Ectodermal cell (in vitro differentiated cells): ENCODE data around the gene FUZ.

Experiments
- H3K27ac ChIP-seq: 2 replicates; pipeline ENCODE4 v1.7.0; 2013; ENCODE audit warnings: mild to moderate bottlenecking, low read depth, low read length; ENCODE audit not compliant: insufficient read depth, poor library complexity, severe bottlenecking
- H3K27me3 ChIP-seq: 2 replicates; pipeline ENCODE4 v1.7.0; 2013; ENCODE audit warnings: mild to moderate bottlenecking, low read length; ENCODE audit not compliant: insufficient read depth, control insufficient read depth, poor library complexity, severe bottlenecking
- H3K36me3 ChIP-seq: one replicate; pipeline ENCODE4 v1.7.0; 2013; ENCODE audit warnings: low read length; ENCODE audit not compliant: control insufficient read depth, insufficient read depth
- H3K4me1 ChIP-seq: one replicate; pipeline ENCODE4 v1.7.0; 2013; ENCODE audit warnings: low read length; ENCODE audit not compliant: control insufficient read depth, insufficient read depth
- H3K4me3 ChIP-seq: 2 replicates; pipeline ENCODE4 v1.7.0; 2013; ENCODE audit warnings: low read depth, low read length, control low read depth; ENCODE audit not compliant: insufficient read depth
- H3K9me3 ChIP-seq: 2 replicates; pipeline ENCODE4 v1.7.0; 2013; ENCODE audit warnings: mild to moderate bottlenecking, low read length, moderate library complexity; ENCODE audit not compliant: control insufficient read depth
- WGBS, 2 experiments: methylation state at CpG; one replicate each; pipeline ENCODE4 v1.1.7; 2013; ENCODE audit warnings: missing lambda C conversion rate in 2 of 2; 5-methylcytosine and 5-hydroxymethylcytosine counted together

Gene FUZ

GRCh38 chr19:49817964-49818648 is 5.0 kb upstream of the FUZ start, which contains the start of gene MED25:
Gene MED25 (plus strand): TSS chr19:49818289. CDS start chr19:49818342, 53 bp downstream.
- WGBS, 2 experiments = 0% methylated on average over 57 of the region's 57 CpGs
- peak within 1 kb of the TSS; percentile 94 for H3K27ac ChIP-seq
- H3K4me3 ChIP-seq = peak within 1 kb of the TSS; percentile 99
- H3K36me3 ChIP-seq = peaks cover 8% of the 10 kb centered on the region
- H3K4me1 ChIP-seq = peaks cover 6% of the 10 kb centered on the region
- no peaks in the 10 kb centered on the region for H3K27me3 ChIP-seq
- H3K9me3 ChIP-seq = no peaks in the 10 kb centered on the region

DNA sequence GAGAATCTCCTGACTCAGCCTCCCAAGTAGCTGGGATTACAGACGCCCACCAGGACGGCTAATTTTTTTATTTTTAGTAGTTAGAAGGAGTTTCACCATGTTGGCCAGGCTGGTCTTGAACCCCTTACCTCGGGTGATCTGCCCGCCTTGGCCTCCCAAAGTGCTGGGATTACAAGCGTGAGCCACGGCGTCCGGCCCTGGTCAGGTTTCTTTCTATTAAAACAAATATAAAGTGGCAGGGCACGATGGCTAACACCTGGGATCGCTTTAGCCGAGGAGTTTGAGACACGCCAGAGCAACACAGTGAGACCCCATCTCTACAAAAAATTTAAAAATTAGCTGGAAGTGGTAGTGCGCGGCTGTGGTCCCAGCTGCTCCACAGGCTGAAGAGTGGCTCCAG is 3.5 kb upstream of the FUZ start:
- Histone ChIP-seq H3K9me3 (no peaks in the 10 kb centered on the region), H3K4me1 (peaks cover 14% of the 10 kb centered on the region), H3K4me3 (no peak overlapping the region), H3K27ac (no peak overlapping the region), H3K36me3 (peaks cover 7% of the 10 kb centered on the region), H3K27me3 (no peaks in the 10 kb centered on the region)
- 84 to 91% methylated on average over 14 of the region's 14 CpGs for WGBS, 2 experiments

DNA sequence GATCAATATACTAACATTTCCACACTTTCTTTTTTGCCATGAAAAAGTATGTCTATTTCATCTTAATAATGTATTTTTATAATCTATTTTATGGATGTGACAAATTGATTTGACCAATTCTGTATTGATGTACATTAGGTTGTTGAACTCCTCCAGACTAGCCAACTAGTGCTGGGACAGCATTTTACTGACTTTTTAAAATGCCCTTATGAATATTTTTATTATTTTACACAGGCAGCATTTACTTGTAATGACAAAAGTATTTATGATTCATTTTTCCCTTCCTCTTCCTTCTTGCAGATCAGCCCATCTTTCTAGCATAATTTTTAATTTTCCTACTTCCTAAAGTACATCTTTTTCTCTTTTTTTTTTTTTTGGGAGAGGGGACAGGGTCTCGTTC is 918 bp upstream of the FUZ start:
- Histone ChIP-seq H3K9me3 (no peaks in the 10 kb centered on the region), H3K4me1 (peaks cover 15% of the 10 kb centered on the region), H3K27me3 (no peaks in the 10 kb centered on the region), H3K4me3 (no peak overlapping the region), H3K36me3 (no peaks in the 10 kb centered on the region), H3K27ac (peak overlapping the region; percentile 53)
- 77% methylated on average over 1 of the region's 1 CpG for WGBS, 2 experiments

DNA sequence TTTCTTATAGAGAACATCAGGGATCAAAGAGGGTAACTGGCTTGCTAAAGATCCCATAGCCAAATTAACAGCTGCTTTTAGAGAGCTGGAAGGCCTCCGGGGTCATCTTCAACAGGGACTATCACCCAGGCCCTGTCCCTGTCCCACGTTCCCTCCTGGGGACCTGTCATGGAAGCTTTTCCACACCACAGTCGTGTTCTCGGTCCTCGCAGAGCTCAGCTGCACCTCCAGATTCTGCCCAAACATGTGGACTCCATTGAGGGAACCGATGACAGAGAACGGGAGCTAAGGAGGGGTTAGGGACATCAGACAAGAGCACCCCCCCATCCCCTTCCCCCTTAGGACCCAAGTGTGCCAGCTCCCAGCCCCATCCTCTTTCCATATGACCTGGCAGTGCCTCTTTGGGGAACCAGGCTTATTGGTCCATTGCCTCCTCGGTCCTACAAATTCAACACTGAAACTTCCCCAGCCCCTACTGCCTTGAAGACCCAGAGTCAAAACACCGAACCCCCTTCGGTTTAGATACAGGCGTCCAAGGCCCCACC is 568 bp downstream of the FUZ start:
- H3K27ac ChIP-seq = peak overlapping the region; percentile 96
- H3K9me3 ChIP-seq = no peaks in the 10 kb centered on the region
- no peaks in the 10 kb centered on the region for H3K27me3 ChIP-seq
- no peaks in the 10 kb centered on the region for H3K36me3 ChIP-seq
- whole genome bisulfite sequencing, 2 experiments = 59 to 60% methylated on average over 11 of the region's 11 CpGs
- peaks cover 15% of the 10 kb centered on the region for H3K4me1 ChIP-seq
- peak overlapping the region; percentile 67 for H3K4me3 ChIP-seq

DNA sequence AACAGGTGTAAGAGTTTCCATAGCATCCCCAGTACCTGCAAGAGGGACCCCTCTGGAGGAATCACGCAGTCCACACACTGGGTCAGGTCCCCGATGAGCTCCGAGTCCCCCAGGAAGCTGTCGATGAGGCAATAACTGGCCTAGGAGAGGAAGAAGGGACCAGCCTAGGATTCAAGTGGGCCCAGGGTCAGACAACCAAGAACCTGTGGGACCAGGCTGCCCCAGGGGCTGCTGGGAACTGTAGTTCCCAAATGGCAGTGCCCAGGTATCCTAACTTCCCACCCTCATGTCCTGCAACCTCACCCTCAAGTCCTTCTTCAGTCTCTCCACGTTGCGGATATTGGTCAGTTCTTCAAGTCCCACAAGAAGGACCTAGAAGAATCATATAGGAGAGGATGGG is 1.8 kb downstream of the FUZ start:
- H3K36me3 ChIP-seq = peaks cover 1% of the 10 kb centered on the region
- WGBS, 2 experiments = 97 to 98% methylated on average over 6 of the region's 6 CpGs
- no peaks in the 10 kb centered on the region for H3K27me3 ChIP-seq
- no peaks in the 10 kb centered on the region for H3K9me3 ChIP-seq
- peaks cover 15% of the 10 kb centered on the region for H3K4me1 ChIP-seq
- no peak overlapping the region for H3K27ac ChIP-seq
- no peak overlapping the region for H3K4me3 ChIP-seq

- Histone ChIP-seq H3K9me3 (no peaks in the 10 kb centered on the region), H3K27ac (no peak overlapping the region), H3K36me3 (peaks cover 10% of the 10 kb centered on the region), H3K4me1 (peaks cover 15% of the 10 kb centered on the region), H3K27me3 (no peaks in the 10 kb centered on the region), H3K4me3 (peak overlapping the region; percentile 52)
- whole genome bisulfite sequencing, 2 experiments = 88 to 94% methylated on average over 5 of the region's 5 CpGs
Measured at GRCh38 chr19:49809941-49810389, 3.1 kb downstream of the FUZ start.

DNA sequence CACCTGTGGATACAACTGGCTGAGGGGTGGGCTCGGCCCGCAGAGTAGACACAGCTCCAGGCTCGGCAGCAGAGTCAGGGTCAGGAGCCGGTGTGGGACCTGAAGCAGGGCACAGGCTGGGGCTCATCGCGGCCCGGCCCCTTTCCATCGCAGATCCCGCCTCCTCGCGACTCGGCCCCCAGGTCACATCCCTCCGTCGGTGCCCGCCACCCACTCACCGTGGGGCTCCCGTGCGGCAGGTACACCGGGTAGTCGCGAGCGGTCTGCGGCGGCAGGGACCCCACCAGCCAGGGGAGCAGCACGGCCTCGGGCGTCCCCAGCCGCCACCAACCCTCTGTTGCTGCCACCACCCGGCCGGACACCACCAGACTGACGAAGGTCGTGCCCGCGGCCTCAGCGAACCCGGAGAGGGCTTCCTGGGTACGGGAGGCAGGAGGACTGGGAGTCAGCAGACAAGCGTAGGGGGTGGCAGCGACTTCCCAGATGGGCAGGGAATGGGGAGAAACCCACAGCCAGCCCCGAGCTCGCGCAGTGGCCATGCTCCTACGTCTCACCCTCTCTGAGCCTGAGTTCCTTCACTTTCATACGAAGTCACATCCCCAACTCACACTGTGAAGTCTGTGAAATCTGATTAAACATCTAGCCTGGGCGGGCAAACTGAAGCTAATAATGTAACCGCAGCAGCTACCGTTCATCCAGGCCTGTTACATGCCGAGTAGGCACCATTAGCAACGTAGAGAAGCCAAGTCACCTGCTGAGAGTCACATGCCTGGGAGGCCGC is 3.7 kb downstream of the FUZ start:
- Histone ChIP-seq H3K4me3 (peak overlapping the region; percentile 52), H3K4me1 (peaks cover 15% of the 10 kb centered on the region), H3K27me3 (no peaks in the 10 kb centered on the region), H3K36me3 (peaks cover 16% of the 10 kb centered on the region), H3K9me3 (no peaks in the 10 kb centered on the region), H3K27ac (peak overlapping the region; percentile 69)
- 20 to 21% methylated on average over 50 of the region's 50 CpGs for WGBS, 2 experiments

- peak overlapping the region; percentile 52 for H3K4me3 ChIP-seq
- H3K36me3 ChIP-seq = peaks cover 16% of the 10 kb centered on the region
- peak overlapping the region; percentile 69 for H3K27ac ChIP-seq
- no peaks in the 10 kb centered on the region for H3K9me3 ChIP-seq
- H3K4me1 ChIP-seq = peaks cover 15% of the 10 kb centered on the region
- H3K27me3 ChIP-seq = no peaks in the 10 kb centered on the region
- 7% methylated on average over 31 of the region's 31 CpGs for WGBS, 2 experiments
Measured at GRCh38 chr19:49808711-49809159, 4.4 kb downstream of the FUZ start.

GRCh38 chr19:49807904-49808675 is 5.0 kb downstream of the FUZ start:
- Histone ChIP-seq H3K4me3 (no peak overlapping the region), H3K4me1 (peaks cover 15% of the 10 kb centered on the region), H3K27ac (no peak overlapping the region), H3K36me3 (peaks cover 16% of the 10 kb centered on the region), H3K9me3 (no peaks in the 10 kb centered on the region), H3K27me3 (no peaks in the 10 kb centered on the region)
- WGBS, 2 experiments = 79 to 80% methylated on average over 20 of the region's 20 CpGs
